ENCODE measurements around the gene ECD. TPM values are rescaled to one million over a fixed set of nuclear protein-coding genes. Genes with fewer than 3 reads are reported as not detected.

ECD gene
- total RNA-seq, 4 donors from 2014 or later: 11.0 to 22.8 (median 18.6) TPM

- DNase-seq (no peak), ATAC-seq (no peak)
- TF ChIP-seq, protein P1, sequence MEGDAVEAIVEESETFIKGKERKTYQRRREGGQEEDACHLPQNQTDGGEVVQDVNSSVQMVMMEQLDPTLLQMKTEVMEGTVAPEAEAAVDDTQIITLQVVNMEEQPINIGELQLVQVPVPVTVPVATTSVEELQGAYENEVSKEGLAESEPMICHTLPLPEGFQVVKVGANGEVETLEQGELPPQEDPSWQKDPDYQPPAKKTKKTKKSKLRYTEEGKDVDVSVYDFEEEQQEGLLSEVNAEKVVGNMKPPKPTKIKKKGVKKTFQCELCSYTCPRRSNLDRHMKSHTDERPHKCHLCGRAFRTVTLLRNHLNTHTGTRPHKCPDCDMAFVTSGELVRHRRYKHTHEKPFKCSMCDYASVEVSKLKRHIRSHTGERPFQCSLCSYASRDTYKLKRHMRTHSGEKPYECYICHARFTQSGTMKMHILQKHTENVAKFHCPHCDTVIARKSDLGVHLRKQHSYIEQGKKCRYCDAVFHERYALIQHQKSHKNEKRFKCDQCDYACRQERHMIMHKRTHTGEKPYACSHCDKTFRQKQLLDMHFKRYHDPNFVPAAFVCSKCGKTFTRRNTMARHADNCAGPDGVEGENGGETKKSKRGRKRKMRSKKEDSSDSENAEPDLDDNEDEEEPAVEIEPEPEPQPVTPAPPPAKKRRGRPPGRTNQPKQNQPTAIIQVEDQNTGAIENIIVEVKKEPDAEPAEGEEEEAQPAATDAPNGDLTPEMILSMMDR (IDR thresholded peaks at IDR 0.05 in 4 of 5, conservative IDR thresholded peaks at IDR 0.05 in 1 of 5): no peak
- TF ChIP-seq POLR2A (IDR thresholded peaks at IDR 0.05): no peak
- H3K4me3 ChIP-seq: no peak overlapping the region
- no peaks in the 10 kb centered on the region for H3K4me1 ChIP-seq
- H3K9me3 ChIP-seq: no peaks in the 10 kb centered on the region
- intact Hi-C loops (cut with DNase I; ENCODE audit: low total_unique reads): no loop called here
- H3K36me3 ChIP-seq: peaks cover 0 to 94% of the 10 kb centered on the region in 2 donors
- no peak overlapping the region for H3K27ac ChIP-seq
- in situ Hi-C loops (cut with MboI; ENCODE audit: low sequenced_read_pairs in 4 of 4): no loop called here
- H3K27me3 ChIP-seq: no peaks in the 10 kb centered on the region
Observed at GRCh38 chr10:73141603-73142002, 26.2 kb downstream of the ECD start.

- intact Hi-C loops (cut with DNase I; ENCODE audit: low total_unique reads): no loop called here
- in situ Hi-C loops (cut with MboI; ENCODE audit: low sequenced_read_pairs in 4 of 4): no loop called here
- no peak overlapping the region for H3K4me3 ChIP-seq
Observed at GRCh38 chr10:73139251-73139650, 28.6 kb downstream of the ECD start.

GRCh38 chr10:73136627-73137026 lies 31.2 kb downstream of the ECD start:
- in situ Hi-C loops (cut with MboI; ENCODE audit: low sequenced_read_pairs in 4 of 4) (no loop called here), intact Hi-C loops (cut with DNase I; ENCODE audit: low total_unique reads) (no loop called here)
- Histone ChIP-seq H3K27me3 (no peaks in the 10 kb centered on the region), H3K9me3 (no peaks in the 10 kb centered on the region), H3K27ac (no peak overlapping the region), H3K36me3 (peaks cover 6 to 94% of the 10 kb centered on the region in 2 donors), H3K4me1 (no peaks in the 10 kb centered on the region), H3K4me3 (no peak overlapping the region)
- TF ChIP-seq, protein P1 (IDR thresholded peaks at IDR 0.05 in 4 of 5, conservative IDR thresholded peaks at IDR 0.05 in 1 of 5): no peak
- TF ChIP-seq POLR2A (IDR thresholded peaks at IDR 0.05): no peak
- DNase-seq: no peak
- no peak for ATAC-seq

More at GRCh38 chr10:73139251-73139650, 28.6 kb downstream of the ECD start:
- Histone ChIP-seq H3K27me3 (no peaks in the 10 kb centered on the region), H3K27ac (no peak overlapping the region), H3K36me3 (peaks cover under 1 to 94% of the 10 kb centered on the region in 2 donors), H3K9me3 (no peaks in the 10 kb centered on the region), H3K4me1 (no peaks in the 10 kb centered on the region)
- TF ChIP-seq POLR2A (IDR thresholded peaks at IDR 0.05): no peak
- TF ChIP-seq, protein P1 (IDR thresholded peaks at IDR 0.05 in 4 of 5, conservative IDR thresholded peaks at IDR 0.05 in 1 of 5): no peak
- DNase-seq: no peak
- no peak for ATAC-seq

DNA sequence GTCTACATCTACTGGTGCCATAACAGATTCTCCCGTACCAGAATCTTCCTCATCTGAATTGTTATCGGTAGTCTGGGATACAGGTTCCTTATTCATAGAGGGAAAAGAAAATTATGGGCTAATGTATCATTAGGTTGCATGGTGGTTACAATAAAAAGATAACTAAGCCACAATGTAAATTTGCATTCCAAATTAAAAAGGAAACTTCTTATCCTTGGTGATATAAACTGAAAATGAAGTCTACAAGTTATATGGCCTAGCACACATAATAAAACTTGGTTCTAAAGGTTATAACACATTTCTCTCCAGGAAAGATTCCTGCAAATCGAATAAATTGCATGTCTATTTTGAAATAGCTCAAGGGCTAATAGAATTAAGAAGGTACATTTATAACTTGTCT lies 33.1 kb downstream of the ECD start:
- ATAC-seq: no peak
- H3K27me3 ChIP-seq: no peaks in the 10 kb centered on the region
- H3K27ac ChIP-seq: no peak overlapping the region
- no peak for TF ChIP-seq POLR2A (IDR thresholded peaks at IDR 0.05)
- TF ChIP-seq, protein P1 (IDR thresholded peaks at IDR 0.05 in 4 of 5, conservative IDR thresholded peaks at IDR 0.05 in 1 of 5): no peak
- no peak overlapping the region for H3K4me3 ChIP-seq
- no peaks in the 10 kb centered on the region for H3K4me1 ChIP-seq
- DNase-seq: no peak
- in situ Hi-C loops (cut with MboI; ENCODE audit: low sequenced_read_pairs in 4 of 4): no loop called here
- H3K36me3 ChIP-seq: peaks cover 6 to 88% of the 10 kb centered on the region in 2 donors
- no peaks in the 10 kb centered on the region for H3K9me3 ChIP-seq
- intact Hi-C loops (cut with DNase I; ENCODE audit: low total_unique reads): loop anchor here (5.0 kb wide), 1 partner anchor 33 kb away; the partner anchor contains the start of genes ECD and FAM149B1
